ENCODE data around the gene FOXK2.

- TF ChIP-seq CTCF (IDR thresholded peaks at IDR 0.05; ENCODE audit: low read depth, low read length) (no peak), POLR2A (IDR thresholded peaks at IDR 0.05; ENCODE audit: extremely low read depth, insufficient read length) (no peak), MYC (IDR thresholded peaks at IDR 0.05; ENCODE audit: low read depth, low read length) (no peak)
Observed at GRCh38 chr17:82592289-82592766, 72.8 kb downstream of the FOXK2 start.

Data from NB4 (cell line).